Stimulated activated naive CD8-positive, alpha-beta T cell treated with anti-CD3 and anti-CD28 coated beads, Interleukin-15, Interleukin-2, amounts not matched to agents 100 ng/mL and 50 ng/mL, for 24 hours (primary cell): ENCODE measurements around the gene MEOX1.
"Not testable (repeated sequence)": the region's sequence is repeated elsewhere in the genome, so short reads cannot be mapped to it uniquely, and the experiment has no call there.

Experiments used
- H3K27ac Mint-ChIP-seq: one replicate; pipeline ENCODE4 v1.8.0; 2021; ENCODE audit warnings: mild to moderate bottlenecking, mixed read lengths
- H3K27me3 Mint-ChIP-seq: one replicate; pipeline ENCODE4 v1.8.0; 2021; ENCODE audit warnings: mixed read lengths
- H3K36me3 Mint-ChIP-seq: one replicate; pipeline ENCODE4 v1.8.0; 2021; ENCODE audit warnings: low read depth, mixed read lengths
- H3K4me1 Mint-ChIP-seq: one replicate; pipeline ENCODE4 v1.8.0; 2021; ENCODE audit warnings: low read depth, mixed read lengths
- H3K4me3 Mint-ChIP-seq: one replicate; pipeline ENCODE4 v1.8.0; 2021; ENCODE audit warnings: mild to moderate bottlenecking, mixed read lengths
- H3K9me3 Mint-ChIP-seq: one replicate; pipeline ENCODE4 v1.8.0; 2021; ENCODE audit warnings: mixed read lengths

The MEOX1 gene

DNA sequence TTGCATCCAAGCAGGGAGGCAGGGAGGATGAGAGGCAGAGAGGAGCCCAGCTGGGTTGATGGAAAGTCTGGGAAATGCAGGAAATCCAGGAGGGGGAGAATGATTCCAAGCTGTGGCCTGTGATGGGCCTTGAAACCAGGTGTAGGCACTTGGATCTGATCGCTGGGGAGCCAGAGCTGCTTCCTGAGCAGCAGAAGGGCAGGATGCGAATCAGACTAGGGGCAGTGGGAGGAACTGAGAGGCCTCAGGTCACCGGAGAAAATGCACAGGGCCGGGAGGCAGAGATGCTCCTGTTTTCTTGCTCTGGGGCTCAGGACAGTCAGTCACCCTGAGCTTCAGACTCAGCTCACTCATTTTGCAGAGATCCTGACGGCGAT, 29.6 kb upstream of the MEOX1 start:
- Mint-ChIP-seq H3K27me3 (no peaks in the 10 kb centered on the region), H3K4me1 (no peaks in the 10 kb centered on the region), H3K27ac (no peak overlapping the region), H3K36me3 (no peaks in the 10 kb centered on the region), H3K4me3 (no peak overlapping the region), H3K9me3 (no peaks in the 10 kb centered on the region)

DNA sequence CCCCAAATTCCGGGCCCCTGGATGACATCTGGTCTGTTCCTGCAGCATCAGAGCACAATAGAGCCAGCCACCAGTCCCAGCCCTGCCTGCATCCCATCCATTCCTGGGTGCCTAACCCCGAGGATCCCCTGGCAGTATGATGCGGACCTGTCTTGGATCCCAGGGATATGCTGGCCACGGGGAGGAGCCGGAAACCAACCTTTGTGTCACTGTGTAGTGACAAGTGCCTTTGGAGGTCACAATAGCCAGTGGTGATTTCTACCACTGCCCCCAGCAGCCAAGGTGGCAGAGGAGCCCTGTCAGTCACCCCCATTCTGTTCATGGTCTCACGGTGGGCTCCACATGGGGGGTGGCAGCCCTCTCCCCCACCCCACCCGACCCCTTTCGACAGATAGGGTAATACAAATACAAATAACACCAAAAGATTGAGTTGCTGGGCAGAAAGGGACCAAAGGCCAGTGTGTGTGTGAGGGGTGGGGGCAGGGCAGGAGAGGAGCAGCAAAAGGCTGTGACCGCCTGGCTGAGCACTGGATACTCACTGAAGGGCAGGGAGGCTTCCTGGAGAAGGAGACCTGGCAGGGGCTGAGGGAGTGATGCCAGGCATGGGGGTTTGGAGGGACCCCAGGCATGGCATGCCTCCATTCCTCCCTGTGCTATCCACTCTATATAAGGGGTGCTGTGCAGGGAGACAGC, 29.0 kb upstream of the MEOX1 start:
- H3K36me3 Mint-ChIP-seq: no peaks in the 10 kb centered on the region
- H3K4me1 Mint-ChIP-seq: no peaks in the 10 kb centered on the region
- no peaks in the 10 kb centered on the region for H3K27me3 Mint-ChIP-seq
- H3K9me3 Mint-ChIP-seq: no peaks in the 10 kb centered on the region
- no peak overlapping the region for H3K4me3 Mint-ChIP-seq
- no peak overlapping the region for H3K27ac Mint-ChIP-seq

DNA sequence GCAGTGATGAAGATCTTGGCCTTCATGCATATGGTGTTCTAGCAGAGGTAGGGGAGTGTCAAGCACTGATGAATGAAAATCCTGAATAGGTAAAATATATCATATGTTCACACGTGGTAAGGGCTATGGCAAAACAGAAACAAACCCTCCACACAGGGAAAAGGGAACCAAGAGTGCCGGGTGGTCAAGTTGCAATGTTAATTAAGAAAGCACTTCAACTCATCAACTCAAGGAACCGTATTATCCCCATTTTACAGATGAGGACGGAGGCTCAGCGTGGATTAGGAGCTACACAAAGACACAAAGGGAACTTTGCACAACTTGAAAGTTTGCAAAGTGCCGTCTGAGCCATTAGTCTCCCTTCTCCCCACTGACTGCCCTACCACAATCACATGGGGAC, 28.1 kb upstream of the MEOX1 start:
- no peaks in the 10 kb centered on the region for H3K36me3 Mint-ChIP-seq

DNA sequence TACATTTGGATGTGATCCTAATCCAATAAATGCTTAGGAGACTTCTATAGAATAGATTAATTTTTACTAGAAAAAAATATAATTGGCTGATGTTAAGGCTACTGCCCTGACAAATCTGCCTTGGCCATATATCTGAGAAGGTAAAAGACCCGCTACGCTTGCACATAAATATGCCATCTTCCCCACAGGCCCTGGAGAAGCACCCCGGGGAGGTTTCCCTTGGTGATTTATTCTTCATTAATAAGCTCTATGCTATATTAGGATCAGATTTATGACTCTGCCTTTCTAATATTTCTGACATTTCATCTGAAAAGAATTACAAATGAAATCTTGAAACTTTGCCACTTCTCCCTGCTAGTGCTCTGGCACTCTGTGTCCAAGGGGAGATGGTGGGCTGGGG, 27.4 kb upstream of the MEOX1 start:
- Mint-ChIP-seq H3K9me3 (no peaks in the 10 kb centered on the region), H3K27ac (no peak overlapping the region), H3K4me1 (no peaks in the 10 kb centered on the region), H3K36me3 (no peaks in the 10 kb centered on the region), H3K4me3 (no peak overlapping the region), H3K27me3 (no peaks in the 10 kb centered on the region)

More for the DNA sequence above, 28.1 kb upstream of the MEOX1 start:
- Mint-ChIP-seq H3K4me3 (no peak overlapping the region), H3K27me3 (no peaks in the 10 kb centered on the region), H3K27ac (no peak overlapping the region), H3K4me1 (no peaks in the 10 kb centered on the region), H3K9me3 (no peaks in the 10 kb centered on the region)

DNA sequence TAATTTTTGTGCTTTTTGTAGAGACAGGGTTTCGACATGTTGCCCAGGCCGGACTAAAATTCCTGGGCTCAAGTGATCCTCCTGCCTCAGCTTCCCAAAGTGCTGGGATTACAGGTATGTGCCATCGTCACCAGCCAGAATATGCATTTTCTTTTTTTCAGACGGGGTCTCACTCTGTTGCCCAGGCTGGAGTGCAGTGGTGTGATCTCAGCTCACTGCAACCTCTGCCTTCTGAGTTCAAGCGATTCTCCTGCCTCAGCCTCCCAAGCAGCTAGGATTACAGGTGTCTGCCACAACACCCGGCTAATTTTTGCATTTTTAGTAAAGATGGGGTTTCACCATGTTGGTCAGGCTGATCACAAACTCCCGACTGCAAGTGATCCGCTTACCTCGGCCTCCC, 25.2 kb upstream of the MEOX1 start:
- H3K27me3 Mint-ChIP-seq, H3K4me1 Mint-ChIP-seq, H3K36me3 Mint-ChIP-seq, H3K9me3 Mint-ChIP-seq, H3K27ac Mint-ChIP-seq, H3K4me3 Mint-ChIP-seq: not testable (repeated sequence)

DNA sequence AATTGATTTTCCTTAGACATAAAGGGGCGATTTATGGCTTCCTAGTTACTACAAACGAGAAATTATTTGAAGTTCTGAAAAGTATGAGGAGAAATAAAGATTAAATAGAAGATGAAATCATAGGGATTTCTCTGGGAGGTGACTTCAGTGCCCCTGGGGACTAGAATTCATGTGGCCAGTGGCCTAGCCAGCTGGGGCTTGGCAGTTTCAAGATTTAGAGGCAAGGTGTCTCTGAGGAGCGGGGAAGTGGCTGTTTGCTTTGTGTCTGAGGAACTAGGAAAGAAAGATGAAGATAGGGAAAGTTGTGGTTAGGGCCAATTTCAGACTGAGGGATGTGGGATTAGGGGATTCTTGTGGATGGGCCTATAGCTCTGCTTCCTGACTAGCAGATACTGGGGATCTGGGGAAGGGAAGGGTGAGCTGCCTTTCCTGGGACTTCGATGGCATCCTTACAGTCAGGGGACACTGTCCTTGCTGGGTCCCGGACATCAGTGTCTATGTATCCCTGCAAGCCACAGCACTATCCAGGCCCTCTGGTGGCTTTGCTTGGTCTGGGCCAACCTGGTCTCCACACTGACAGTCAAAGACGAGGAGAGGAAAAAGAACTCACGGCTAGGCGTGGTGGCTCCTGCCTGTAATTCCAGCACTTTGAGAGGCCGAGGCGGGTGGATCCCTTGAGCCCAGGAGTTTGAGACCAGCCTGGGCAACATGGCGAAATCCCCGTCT, 22.4 kb upstream of the MEOX1 start:
- Mint-ChIP-seq H3K27me3 (no peaks in the 10 kb centered on the region), H3K9me3 (no peaks in the 10 kb centered on the region), H3K27ac (no peak overlapping the region), H3K4me1 (no peaks in the 10 kb centered on the region), H3K4me3 (no peak overlapping the region), H3K36me3 (no peaks in the 10 kb centered on the region)

DNA sequence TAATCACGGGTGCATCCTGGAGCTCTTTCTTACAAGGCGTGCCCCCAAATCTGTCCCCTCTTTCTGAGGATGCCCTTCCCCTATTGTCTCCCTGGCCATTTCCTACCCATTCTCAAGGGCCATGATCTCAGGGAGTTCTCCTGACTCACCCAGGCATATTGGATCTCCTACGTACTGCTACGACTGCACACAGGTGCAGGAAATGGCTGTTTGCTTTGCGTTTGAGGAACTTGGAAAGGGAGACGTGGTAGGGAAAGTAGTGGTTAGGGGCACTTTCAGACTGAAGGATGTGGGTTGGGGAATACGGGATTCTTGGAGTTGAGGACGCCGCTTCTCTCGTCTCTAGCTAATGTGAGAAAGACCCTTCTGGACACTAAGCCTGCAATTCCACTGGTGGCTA, 18.7 kb upstream of the MEOX1 start:
- Mint-ChIP-seq H3K4me1 (no peaks in the 10 kb centered on the region), H3K9me3 (no peaks in the 10 kb centered on the region), H3K4me3 (no peak overlapping the region), H3K27me3 (no peaks in the 10 kb centered on the region), H3K36me3 (no peaks in the 10 kb centered on the region), H3K27ac (no peak overlapping the region)

DNA sequence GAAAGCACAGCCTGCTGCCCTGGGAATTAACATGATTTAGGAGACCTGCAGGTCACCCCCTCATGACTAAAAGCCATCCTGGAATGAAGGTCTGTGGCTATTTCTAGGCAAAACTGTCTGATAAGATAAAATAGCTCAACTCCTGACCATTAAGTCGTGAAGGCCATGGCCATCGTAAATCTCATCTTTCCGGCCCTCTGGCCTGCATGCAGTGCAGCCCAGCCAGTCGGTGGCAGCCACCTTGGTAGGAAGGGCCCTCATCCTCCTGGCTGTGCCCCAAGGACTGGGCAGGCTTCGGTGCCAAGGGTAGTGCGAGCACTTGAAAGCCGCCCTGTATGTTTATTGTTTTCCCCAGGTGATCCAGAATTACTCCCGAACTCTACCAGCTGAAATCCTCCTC, 18.2 kb upstream of the MEOX1 start:
- no peaks in the 10 kb centered on the region for H3K9me3 Mint-ChIP-seq
- no peak overlapping the region for H3K4me3 Mint-ChIP-seq
- no peaks in the 10 kb centered on the region for H3K4me1 Mint-ChIP-seq
- no peak overlapping the region for H3K27ac Mint-ChIP-seq
- no peaks in the 10 kb centered on the region for H3K27me3 Mint-ChIP-seq
- no peaks in the 10 kb centered on the region for H3K36me3 Mint-ChIP-seq

DNA sequence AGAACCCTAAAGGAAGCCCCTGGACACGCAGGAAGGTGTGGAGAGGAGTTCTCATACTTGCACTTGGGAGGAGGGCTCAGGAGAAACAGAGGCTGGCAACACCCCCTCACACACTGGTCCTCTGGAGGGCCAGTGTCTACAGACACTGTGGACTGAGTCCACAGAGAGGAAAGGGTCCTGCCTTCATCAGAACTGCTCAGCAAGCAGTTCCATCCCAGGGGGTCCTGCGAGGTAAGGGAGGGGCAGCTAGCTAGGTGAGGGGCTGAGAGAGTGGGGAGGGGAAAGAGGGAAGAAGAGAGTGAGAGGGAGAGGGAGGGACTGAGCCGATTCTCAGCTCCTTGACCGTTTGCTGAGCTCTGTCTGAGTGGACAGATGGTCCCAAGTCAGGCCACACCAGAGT, 17.7 kb upstream of the MEOX1 start:
- H3K27me3 Mint-ChIP-seq: no peaks in the 10 kb centered on the region
- no peak overlapping the region for H3K4me3 Mint-ChIP-seq
- no peaks in the 10 kb centered on the region for H3K36me3 Mint-ChIP-seq
- H3K9me3 Mint-ChIP-seq: no peaks in the 10 kb centered on the region
- no peaks in the 10 kb centered on the region for H3K4me1 Mint-ChIP-seq
- no peak overlapping the region for H3K27ac Mint-ChIP-seq

DNA sequence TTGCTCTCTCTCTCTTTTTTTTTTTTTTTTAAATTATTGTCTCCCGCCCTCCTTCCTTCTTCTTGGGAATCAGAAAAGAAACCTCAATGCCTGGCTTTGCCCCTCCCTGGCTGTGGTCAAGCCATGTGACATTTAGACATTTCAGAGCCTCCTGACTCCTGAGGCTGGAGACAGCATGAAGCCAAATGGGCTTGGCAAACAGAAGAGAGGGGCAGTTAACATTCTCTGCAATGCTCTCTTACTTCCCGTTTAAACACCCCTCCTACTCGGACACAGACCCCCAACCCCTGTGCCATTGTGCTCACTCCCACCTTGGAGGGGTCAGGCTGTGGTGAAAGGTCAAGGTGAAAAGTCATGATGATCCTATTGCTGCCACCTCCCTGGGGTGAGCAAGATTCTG, 14.7 kb upstream of the MEOX1 start:
- Mint-ChIP-seq H3K9me3 (no peaks in the 10 kb centered on the region), H3K4me3 (no peak overlapping the region), H3K27me3 (no peaks in the 10 kb centered on the region), H3K36me3 (no peaks in the 10 kb centered on the region), H3K27ac (no peak overlapping the region), H3K4me1 (peaks cover 3% of the 10 kb centered on the region)

DNA sequence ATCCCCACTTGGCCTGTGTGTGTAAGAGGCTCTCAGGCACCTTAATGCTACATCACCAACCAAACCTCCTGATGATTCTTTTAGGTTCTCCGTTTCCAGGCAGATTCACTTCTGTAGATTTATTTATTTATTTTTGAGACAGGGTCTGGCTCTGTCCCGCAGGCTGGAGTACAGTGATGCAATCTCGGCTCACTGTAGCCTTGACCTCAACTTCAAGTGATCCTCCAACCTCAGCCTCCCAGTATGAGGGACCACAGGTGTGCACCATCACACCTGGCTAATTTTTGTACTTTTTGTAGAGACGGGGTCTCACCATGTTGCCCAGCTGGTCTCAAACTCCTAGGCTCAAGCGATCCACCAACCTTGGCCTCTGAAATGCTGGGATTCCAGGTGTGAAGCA, 12.7 kb upstream of the MEOX1 start:
- H3K9me3 Mint-ChIP-seq: no peaks in the 10 kb centered on the region
- no peaks in the 10 kb centered on the region for H3K27me3 Mint-ChIP-seq
- H3K27ac Mint-ChIP-seq: no peak overlapping the region
- H3K36me3 Mint-ChIP-seq: no peaks in the 10 kb centered on the region
- no peak overlapping the region for H3K4me3 Mint-ChIP-seq
- H3K4me1 Mint-ChIP-seq: peaks cover 3% of the 10 kb centered on the region

DNA sequence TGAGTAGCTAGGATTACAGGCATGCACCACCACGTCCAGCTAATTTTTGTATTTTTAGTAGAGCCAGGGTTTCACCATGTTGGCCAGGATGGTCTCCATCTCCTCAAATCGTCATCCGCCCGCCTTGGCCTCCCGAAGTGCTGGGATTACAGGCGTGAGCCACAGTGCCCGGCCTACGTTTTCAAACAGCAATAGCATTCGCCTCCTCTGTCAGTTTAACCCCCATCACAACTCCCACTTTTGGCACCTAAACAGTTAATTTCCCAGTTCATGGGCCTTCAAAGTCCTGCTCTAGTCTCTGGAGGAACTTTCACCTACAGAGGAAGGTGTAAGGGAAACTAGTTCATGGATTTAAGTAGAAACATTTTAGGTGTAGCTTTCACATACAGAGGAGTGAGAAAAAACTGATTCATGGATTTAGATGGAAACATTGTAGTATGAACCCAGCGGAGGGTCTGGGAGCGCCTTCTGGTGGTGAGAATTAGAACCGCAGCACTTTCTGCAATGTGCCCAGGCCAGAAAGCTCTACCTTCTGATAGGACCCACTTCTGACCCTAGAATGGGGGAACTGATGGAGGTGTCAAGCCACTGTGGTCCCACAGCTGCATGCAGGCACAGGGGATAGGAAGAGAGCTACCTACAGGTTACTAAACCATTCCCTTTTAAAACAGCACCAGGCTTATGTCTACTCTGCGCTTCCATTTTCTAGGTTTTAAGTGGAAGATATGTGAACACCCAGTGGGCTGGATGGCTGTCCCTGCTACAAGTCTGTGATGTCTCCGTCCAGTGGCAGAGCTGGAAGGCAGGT, 12.0 kb upstream of the MEOX1 start:
- Mint-ChIP-seq H3K9me3 (no peaks in the 10 kb centered on the region), H3K27me3 (no peaks in the 10 kb centered on the region), H3K4me3 (no peak overlapping the region), H3K4me1 (peaks cover 3% of the 10 kb centered on the region), H3K27ac (no peak overlapping the region), H3K36me3 (no peaks in the 10 kb centered on the region)

DNA sequence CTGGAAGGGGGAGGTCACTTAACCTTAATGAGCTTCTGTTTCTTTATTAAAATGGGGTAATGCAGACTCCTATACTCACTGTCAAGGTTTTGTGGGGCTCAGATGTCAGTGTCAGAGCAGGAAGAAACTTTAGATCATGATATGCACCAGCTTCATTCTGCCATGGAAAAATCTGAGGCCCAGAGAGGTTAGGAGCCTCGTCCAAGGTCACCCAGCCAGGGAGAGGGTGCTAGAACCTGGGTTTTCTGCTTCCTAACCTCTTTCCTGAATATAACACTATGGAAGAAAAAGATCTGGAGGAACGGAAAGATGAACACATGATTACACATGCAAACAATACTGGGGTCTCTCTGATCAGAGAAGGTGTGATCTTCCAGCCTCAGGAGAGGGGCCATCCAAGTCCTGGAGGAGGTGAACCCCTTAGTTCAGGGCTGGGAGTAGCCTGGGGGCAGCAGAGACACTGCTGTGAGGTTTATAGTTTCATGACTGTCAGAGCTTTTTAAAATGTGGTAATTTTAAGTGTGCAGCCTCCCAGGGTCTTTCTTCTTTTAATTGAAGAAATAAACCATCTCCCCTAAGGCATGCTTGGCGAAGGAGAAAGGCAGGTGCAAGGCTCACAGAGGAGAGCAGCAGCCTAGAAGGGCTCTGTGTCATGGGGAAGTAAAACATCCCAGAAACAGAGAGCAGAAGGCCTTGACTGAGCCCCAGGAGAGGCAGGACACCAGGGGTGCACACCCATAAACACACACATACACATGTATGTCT, 10.2 kb upstream of the MEOX1 start:
- no peak overlapping the region for H3K27ac Mint-ChIP-seq
- H3K4me1 Mint-ChIP-seq: peaks cover 3% of the 10 kb centered on the region
- H3K4me3 Mint-ChIP-seq: no peak overlapping the region
- H3K27me3 Mint-ChIP-seq: no peaks in the 10 kb centered on the region
- no peaks in the 10 kb centered on the region for H3K36me3 Mint-ChIP-seq
- H3K9me3 Mint-ChIP-seq: no peaks in the 10 kb centered on the region

DNA sequence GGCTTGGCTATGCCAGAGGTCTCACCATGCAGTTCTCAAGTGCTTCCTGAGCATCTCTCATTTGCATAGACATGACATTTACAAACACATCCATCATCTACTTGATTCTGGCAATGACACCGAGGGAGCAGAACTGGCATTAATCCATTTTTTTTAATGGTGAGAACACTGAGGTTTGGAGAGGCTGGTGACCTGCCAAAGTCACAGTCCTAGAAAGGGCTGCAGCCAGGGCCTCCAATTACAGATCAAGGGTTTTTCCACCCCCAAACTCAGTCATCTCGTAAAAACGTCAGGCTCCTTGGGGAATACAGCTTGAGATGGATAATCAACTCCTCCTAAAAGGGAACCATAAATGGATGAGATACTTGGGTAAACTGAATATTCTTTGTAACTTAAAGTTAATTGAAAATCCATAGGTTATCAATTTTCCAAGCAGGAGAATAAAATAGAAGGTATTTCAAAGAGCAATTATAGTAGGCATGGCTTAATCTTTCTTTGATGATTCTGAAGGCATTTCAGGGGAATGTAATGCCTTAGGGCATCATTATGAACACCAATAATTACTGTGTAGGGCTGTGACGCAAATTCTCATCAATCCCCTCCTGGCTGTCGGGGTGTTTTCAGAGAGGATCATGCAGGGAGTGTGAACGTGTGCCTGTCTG, 9.4 kb upstream of the MEOX1 start:
- Mint-ChIP-seq H3K4me3 (no peak overlapping the region), H3K27me3 (no peaks in the 10 kb centered on the region), H3K27ac (no peak overlapping the region), H3K9me3 (no peaks in the 10 kb centered on the region), H3K36me3 (no peaks in the 10 kb centered on the region), H3K4me1 (peaks cover 3% of the 10 kb centered on the region)
